Islet of Langerhans (tissue), 1 donor: ENCODE data around the gene C1QTNF5.

Source experiments
- FAIRE-seq: peaks from one replicate; lab custom pipeline; 2011; peaks lifted over from hg19 to GRCh38; lab: Jason Lieb, UNC

Gene C1QTNF5

DNA sequence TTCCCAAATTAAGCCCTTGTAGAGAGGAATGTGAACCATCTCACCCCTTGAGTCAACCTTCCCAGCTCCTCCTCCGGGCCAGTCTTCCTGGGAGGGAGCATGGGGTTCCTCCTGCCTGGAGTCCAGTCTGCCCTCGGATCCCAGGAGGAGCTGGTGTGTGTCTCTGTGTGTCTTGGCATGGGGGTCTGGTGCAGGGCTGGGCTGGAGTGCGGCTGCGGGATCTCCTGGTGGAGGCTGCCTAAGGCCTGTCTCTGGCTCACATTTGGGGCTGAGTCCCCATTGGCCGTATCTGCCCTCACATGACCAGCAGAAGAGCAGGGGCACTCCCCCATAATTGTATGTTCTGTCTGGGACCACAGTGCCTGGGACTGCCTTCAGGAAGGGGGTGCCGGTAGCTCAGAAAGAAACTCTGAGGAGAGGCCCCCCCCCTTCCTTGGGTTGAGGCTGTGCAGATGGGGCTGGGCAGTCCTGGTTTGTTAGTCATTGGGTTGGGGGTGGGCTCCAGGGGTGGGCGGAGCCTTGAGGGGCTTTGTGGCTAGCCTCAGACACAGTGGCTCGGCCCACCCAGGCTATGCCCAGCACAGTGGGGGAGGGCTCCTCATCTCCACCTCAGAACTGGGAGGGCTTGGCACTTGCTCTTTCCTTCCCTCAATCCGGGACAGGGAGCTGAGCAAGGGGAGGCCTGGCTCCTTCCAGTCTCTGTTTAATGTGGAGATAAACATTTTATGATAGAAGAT lies 2.9 kb downstream of the C1QTNF5 start:
- FAIRE-seq: no peak

- FAIRE-seq: no peak
Measured at GRCh38 chr11:119336744-119337469, 3.8 kb downstream of the C1QTNF5 start.

GRCh38 chr11:119335655-119336543 lies 4.8 kb downstream of the C1QTNF5 start:
- FAIRE-seq: no peak

GRCh38 chr11:119335091-119335654 lies 5.5 kb downstream of the C1QTNF5 start:
- FAIRE-seq: no peak

DNA sequence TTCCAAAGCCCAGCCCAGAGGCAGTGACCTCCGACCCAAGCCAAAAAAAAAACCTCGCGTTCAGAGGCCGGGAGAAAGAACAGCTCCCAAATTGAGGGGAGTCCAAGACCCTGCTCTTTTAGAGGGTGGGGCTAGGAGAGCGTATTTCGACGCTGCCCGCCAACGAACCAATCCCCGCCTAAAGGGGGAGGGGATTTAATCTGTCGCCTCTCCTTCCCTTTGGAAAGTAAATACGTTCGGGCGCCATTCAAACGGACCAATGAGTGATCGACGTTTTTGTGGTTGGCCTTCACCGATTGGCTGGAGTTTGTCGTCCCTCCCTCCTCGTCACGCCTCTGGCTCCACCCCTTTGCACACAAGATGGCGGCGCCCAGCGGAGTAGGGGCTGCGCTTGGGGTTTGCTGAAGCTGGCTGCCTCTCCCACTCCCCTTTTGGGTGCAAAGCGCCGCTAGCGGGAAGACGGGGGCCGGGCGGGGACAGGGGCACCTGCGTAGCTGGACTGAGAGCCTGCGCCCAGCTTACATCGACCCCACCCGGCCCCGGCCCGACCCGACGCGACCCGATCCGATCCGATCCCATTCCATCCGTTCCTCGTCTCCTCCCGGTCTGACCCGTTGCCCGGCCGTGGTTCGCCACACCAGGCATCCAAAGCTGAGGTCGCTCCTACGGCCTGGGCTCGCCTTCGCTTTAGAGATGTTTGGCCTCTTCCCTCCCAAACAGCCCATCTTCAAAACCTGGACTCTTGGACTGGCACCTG lies 6.3 kb downstream of the C1QTNF5 start, which contains the start of gene RNF26:
TSS of gene RNF26 (plus strand) at position 354 of the 757 bp plus-strand sequence. CDS start 596 bp downstream, outside the sequence.
- FAIRE-seq: peak; percentile 99

GRCh38 chr11:119332111-119332765 lies 8.4 kb downstream of the C1QTNF5 start:
- FAIRE-seq: no peak

DNA sequence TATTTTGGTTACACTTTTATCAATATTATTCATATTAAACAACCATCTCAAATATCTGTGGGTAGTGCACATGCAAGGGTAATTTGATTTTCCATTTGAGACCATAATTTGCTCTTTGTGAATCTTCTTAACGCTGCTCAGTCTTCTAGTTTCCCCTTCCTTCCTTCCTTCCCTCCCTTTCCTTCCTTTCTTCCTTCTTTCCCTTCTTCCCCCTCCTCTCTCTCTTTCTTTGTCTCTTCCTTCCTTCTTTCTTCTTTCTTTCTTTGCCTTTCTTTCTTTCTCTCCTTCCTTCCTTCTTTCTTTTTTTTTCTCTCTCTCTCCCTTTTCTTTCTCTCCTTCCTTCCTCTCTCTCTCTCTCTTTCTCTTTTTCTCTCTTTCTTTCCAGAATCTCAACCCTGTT lies 10.4 kb downstream of the C1QTNF5 start:
- FAIRE-seq: no peak

- no peak for FAIRE-seq
Measured at GRCh38 chr11:119329320-119329719, 11.4 kb downstream of the C1QTNF5 start.

GRCh38 chr11:119324189-119324588 lies 16.5 kb downstream of the C1QTNF5 start:
- no peak for FAIRE-seq

- no peak for FAIRE-seq
Measured at GRCh38 chr11:119323532-119324033, 17.1 kb downstream of the C1QTNF5 start.

DNA sequence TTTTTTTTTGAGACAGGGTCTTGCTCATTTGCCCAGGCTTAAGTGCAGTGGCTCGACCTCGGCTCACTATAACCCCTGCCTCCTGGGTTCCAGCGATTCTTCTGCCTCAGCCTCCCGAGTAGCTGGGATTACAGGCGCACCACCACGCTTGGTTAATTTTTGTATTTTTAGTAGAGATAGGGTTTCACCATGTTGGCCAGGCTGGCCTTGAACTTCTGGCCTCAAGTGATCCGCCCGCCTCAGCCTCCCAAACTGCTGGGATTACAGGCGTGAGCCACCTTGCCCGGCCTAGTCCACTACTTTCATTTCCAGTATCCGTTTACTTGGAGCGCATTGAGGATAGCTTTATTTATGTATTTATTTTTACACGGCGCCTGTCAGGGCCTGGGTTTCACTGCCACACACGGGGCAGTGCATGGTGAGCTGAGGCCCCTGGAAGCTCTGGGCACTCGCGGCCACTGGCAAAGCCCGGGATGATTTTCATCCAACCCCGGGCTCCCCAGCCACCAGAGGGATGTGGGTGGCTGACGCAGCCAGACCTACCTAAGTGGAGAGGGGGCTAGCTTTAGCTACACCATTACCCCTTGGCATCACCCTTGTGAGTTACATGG lies 17.7 kb downstream of the C1QTNF5 start:
- FAIRE-seq: no peak

DNA sequence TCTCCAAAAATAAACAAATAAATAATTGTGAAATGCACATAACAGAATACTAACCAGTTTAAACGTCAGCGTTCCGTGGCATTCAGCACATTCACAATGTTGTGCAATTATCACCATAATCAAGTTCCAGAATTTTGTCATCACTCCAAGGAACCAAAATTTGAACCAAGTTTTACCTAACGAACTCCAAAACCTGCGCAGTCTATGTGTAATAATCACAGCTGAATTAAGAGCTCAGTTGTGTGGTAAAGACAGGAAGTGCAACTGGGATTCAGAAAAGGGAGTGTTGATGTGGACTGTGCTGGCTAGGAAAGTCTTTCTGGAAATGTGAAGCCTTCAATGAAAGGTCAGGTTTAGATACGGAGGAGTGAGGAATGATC lies 18.3 kb downstream of the C1QTNF5 start:
- FAIRE-seq: no peak

- FAIRE-seq: no peak
Measured at GRCh38 chr11:119320776-119321524, 19.7 kb downstream of the C1QTNF5 start.

- FAIRE-seq: no peak
Measured at GRCh38 chr11:119320240-119320775, 20.4 kb downstream of the C1QTNF5 start.

DNA sequence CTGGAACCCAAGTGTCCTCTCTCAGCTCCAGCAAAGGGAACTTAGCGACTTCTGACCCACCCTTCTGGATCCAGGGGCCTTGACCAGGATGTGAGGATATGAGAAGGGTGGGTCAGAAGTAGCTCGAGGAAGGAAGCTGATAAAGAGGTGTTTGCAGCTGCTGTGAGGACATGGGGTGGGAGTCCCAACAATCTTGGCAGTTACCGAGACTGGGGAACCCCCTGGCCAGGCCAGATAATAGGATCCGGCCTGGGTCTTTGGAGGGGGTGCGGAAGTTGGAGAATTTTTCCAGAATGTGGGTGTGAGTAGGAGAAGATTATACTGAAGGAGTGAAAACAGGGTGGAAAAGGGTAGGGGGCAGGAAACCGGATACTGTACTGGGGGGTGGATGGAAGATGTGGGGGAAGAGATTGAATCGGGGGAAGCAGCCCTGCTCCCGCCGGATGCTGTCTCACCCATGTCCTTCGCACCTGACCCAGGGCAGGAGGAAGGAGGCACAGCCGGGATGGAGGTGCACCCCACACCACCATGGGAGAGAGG lies 20.9 kb downstream of the C1QTNF5 start:
- no peak for FAIRE-seq

DNA sequence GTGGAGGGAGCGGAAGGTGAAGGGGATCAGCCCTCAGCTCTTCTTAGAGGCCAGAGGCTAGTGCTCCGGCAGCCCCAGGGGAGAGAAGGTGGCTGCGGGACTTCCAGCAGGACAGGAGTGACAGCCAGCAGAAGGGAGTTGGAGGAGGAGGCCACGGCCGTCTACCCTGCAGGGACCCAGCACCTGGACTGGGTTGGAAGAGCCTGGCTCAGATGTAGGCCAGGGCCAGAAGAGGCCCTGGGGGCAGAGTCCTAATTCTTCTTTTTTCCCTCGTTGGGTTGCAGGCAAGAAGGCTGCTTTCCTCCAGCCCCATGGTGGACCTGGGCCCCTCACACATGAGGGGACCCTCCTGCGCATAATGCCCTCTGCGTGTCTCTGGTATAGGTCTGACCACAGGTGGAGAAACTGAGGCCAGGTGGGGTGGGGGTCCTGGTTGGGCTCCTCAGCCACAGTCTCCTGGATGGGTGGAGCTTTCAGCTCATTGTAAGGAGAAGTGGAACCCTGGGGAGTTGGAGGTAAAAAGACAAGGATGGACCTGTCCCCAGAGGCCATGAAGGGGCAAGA lies 21.5 kb downstream of the C1QTNF5 start:
- FAIRE-seq: no peak

DNA sequence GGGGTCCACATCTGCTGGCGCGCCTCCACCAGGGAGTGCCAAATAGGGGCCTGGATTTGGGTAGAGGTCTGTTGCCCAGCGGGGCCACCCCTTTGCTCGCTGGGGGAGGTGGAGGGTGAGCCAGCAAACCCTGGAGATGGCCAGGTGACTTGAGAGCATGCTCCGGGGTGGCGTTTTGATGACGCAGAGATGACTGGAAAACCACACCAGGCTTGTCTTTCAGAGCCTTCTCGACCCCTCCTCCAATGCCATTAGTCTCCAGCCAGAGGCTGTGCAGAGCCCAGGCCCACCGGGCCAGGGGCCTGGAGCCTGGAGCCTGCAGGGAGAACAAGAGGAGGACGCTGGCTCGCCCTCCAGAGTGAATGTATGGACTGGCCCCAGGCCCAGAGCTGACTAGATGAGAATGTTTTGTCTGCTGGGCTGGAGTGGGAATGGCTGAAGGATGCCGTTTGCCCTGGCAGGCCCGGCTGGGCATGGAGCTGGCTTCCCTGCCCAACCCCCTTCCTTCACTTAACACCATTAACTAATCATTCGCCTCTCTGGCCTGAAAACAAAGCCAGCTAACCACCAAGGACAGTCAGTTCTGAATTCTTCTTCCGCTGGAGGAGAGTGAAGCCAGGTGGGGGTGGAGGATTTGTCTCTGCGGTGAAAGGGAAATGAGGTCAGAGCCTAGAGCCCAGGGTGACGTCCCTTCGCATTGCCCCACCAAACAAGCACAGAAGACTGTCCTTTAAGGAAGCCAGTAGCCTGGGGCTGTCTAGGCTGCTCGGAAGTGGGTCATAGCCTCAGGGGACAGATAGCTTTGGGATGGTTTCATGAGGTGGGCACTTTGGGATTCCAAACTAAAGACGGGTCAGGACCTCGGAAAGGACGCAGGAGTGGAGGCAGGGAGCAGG lies 22.2 kb downstream of the C1QTNF5 start:
- no peak for FAIRE-seq
